ENCODE results near the gene HABP2. TPM values are rescaled to one million over a fixed set of nuclear protein-coding genes. Genes with fewer than 3 reads are reported as not detected.

Gene HABP2
- polyA plus RNA-seq, 3 donors = not detected

- WGBS (ENCODE audit: insufficient coverage) = 83% methylated on average over 2 of the region's 3 CpGs
- H3K36me3 ChIP-seq (replicated peaks in 1 of 2; ENCODE audit: control insufficient read depth in 1 of 2, insufficient read depth in 2 of 2, low read length in 2 of 2) = no peaks in the 10 kb centered on the region
- no peak overlapping the region for H2AFZ ChIP-seq (ENCODE audit: insufficient read depth, low read depth, low read length, poor library complexity, severe bottlenecking)
- H3K27ac Mint-ChIP-seq = peak overlapping the region in 2 of 7 donors; percentile 45 to 46
- no peaks in the 10 kb centered on the region for H3K27me3 Mint-ChIP-seq (ENCODE audit: low read depth in 3 of 3)
- H3K27ac ChIP-seq (ENCODE audit: low read depth in 1 of 2, low read length in 2 of 2) = no peak overlapping the region
- no peak overlapping the region for H3K4me3 Mint-ChIP-seq
- H3K4me1 ChIP-seq (ENCODE audit: control insufficient read depth in 1 of 2, insufficient read depth in 2 of 2, low read length in 2 of 2) = peaks cover 19 to 23% of the 10 kb centered on the region in 2 donors
- DNase-seq = no peak
- no peak overlapping the region for H3K4me2 ChIP-seq (replicated peaks; ENCODE audit: extremely low read depth, low read length, poor library complexity, severe bottlenecking)
- peaks cover 2% of the 10 kb centered on the region in 2 donors for H3K36me3 Mint-ChIP-seq
- no peak overlapping the region for H3K4me3 ChIP-seq (replicated peaks in 1 of 3; ENCODE audit: low read depth in 2 of 3, low read length in 3 of 3)
- no peaks in the 10 kb centered on the region for H4K20me1 ChIP-seq (ENCODE audit: insufficient read depth, low read length)
- H3K9me3 ChIP-seq (replicated peaks in 1 of 2; ENCODE audit: control insufficient read depth in 1 of 2, insufficient read depth in 1 of 2, low read length in 2 of 2) = no peaks in the 10 kb centered on the region
- no peak for TF ChIP-seq CTCF (IDR thresholded peaks at IDR 0.05)
- intact Hi-C loops (cut with micrococcal nuclease) = no loop called here
- peaks cover 5 to 13% (median 8%) of the 10 kb centered on the region in 7 donors for H3K9me3 Mint-ChIP-seq
- H3K27me3 ChIP-seq (ENCODE audit: control insufficient read depth in 2 of 2, insufficient read depth in 2 of 2, low read length in 2 of 2) = no peaks in the 10 kb centered on the region
- no peaks in the 10 kb centered on the region for H3K79me2 ChIP-seq (ENCODE audit: insufficient read depth, low read length)
- peaks cover 31% of the 10 kb centered on the region for H3K4me1 Mint-ChIP-seq
- no peak overlapping the region for H3K9ac ChIP-seq (ENCODE audit: insufficient read depth, low read length, poor library complexity, severe bottlenecking)
Measured at GRCh38 chr10:113504423-113504822, 48.4 kb upstream of the HABP2 start.

- Mint-ChIP-seq H3K9me3 (peaks cover 10 to 22% (median 14%) of the 10 kb centered on the region in 7 donors), H3K27me3 (ENCODE audit: low read depth in 3 of 3) (no peaks in the 10 kb centered on the region), H3K36me3 (peaks cover 2% of the 10 kb centered on the region in 2 donors), H3K4me3 (no peak overlapping the region), H3K4me1 (peaks cover 17% of the 10 kb centered on the region), H3K27ac (no peak overlapping the region)
- intact Hi-C loops (cut with micrococcal nuclease) = no loop called here
- Histone ChIP-seq H4K20me1 (ENCODE audit: insufficient read depth, low read length) (no peaks in the 10 kb centered on the region), H3K4me3 (replicated peaks in 1 of 3; ENCODE audit: low read depth in 2 of 3, low read length in 3 of 3) (no peak overlapping the region), H2AFZ (ENCODE audit: insufficient read depth, low read depth, low read length, poor library complexity, severe bottlenecking) (no peak overlapping the region), H3K9ac (ENCODE audit: insufficient read depth, low read length, poor library complexity, severe bottlenecking) (no peak overlapping the region), H3K9me3 (replicated peaks in 1 of 2; ENCODE audit: control insufficient read depth in 1 of 2, insufficient read depth in 1 of 2, low read length in 2 of 2) (no peaks in the 10 kb centered on the region), H3K79me2 (ENCODE audit: insufficient read depth, low read length) (no peaks in the 10 kb centered on the region), H3K4me1 (ENCODE audit: control insufficient read depth in 1 of 2, insufficient read depth in 2 of 2, low read length in 2 of 2) (peaks cover 12 to 14% of the 10 kb centered on the region in 2 donors), H3K36me3 (replicated peaks in 1 of 2; ENCODE audit: control insufficient read depth in 1 of 2, insufficient read depth in 2 of 2, low read length in 2 of 2) (no peaks in the 10 kb centered on the region), H3K4me2 (replicated peaks; ENCODE audit: extremely low read depth, low read length, poor library complexity, severe bottlenecking) (no peak overlapping the region), H3K27me3 (ENCODE audit: control insufficient read depth in 2 of 2, insufficient read depth in 2 of 2, low read length in 2 of 2) (no peaks in the 10 kb centered on the region), H3K27ac (ENCODE audit: low read depth in 1 of 2, low read length in 2 of 2) (no peak overlapping the region)
- no peak for TF ChIP-seq CTCF (IDR thresholded peaks at IDR 0.05)
- 95% methylated on average over 2 of the region's 2 CpGs for WGBS (ENCODE audit: insufficient coverage)
- no peak for DNase-seq
Measured at GRCh38 chr10:113506476-113506875, 46.4 kb upstream of the HABP2 start.

Measured in CD14-positive monocyte (primary cell).